ENCODE results near the gene GATAD2A.

The GATAD2A gene

DNA sequence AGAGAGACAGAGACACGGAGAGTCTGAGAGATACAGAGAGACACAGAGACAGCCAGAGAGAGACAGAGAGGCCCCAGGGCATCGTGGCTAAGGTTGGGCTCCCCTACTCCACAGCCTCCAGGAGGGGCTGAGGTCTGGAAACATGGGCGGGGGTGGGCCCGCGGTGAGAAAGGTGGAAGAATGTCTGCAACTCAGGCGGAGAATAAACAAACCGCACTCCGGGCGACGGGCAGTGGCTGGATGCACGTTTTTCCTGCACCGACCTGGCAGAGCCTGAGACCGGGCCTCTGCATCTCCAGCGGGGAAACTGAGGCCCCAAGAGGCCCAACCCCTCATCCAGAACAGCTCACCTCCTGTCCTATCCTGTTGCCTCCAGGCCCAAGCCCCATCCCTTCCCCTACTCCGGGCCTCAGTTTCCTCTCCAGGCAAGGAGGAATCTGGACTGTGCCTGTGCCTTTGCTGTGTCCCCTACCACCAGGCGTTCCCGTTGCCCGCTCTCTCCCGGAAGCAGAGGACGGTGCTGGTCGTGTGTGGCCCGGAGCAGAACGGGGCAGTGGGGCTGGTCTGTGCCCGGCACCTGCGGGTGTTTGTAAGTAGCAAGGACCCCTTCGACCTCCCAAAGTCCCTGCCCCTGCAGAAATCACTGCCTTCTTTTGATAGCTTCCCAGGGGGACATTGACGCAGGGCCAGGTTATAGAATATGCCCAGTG is 129.2 kb downstream of the GATAD2A start:
- no peak for DNase-seq

DNA sequence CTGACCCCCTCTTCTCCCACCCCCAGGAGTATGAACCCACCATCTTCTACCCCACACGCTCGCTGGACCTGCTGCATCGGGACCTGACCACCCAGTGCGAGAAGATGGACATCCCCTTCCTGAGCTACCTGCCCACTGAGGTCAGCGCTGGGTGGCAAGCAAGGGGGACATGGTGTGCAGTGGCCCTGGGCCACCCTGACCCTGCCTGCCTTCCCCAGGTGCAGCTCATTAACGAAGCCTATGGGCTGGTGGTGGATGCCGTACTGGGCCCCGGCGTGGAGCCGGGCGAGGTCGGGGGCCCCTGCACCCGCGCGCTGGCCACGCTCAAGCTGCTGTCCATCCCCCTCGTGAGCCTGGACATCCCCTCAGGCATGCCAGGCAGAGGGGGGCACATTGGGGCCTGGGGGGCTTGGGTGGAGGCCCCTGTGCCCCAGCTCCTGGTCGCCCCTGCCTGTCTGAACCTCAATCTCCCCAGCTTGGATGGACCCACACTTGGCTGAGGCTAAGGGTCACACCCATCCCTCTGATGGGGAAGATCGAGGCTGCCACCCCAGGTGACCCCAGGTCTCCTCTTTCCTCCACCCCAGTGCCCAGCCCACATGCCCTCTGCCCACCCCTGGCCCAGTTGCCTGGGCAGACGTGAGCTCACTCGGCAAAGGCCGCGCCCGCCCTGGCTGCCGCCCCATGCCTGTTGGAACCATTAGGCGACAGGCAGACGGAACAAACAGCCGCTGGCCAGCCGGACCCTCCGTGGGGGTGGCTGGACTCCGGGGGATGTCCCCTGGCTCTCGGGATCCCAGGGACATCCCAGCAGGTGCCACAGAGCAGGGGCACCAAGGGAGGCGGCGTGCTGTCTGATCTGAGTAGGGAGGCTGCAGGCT is 130.1 kb downstream of the GATAD2A start:
- no peak for DNase-seq

DNA sequence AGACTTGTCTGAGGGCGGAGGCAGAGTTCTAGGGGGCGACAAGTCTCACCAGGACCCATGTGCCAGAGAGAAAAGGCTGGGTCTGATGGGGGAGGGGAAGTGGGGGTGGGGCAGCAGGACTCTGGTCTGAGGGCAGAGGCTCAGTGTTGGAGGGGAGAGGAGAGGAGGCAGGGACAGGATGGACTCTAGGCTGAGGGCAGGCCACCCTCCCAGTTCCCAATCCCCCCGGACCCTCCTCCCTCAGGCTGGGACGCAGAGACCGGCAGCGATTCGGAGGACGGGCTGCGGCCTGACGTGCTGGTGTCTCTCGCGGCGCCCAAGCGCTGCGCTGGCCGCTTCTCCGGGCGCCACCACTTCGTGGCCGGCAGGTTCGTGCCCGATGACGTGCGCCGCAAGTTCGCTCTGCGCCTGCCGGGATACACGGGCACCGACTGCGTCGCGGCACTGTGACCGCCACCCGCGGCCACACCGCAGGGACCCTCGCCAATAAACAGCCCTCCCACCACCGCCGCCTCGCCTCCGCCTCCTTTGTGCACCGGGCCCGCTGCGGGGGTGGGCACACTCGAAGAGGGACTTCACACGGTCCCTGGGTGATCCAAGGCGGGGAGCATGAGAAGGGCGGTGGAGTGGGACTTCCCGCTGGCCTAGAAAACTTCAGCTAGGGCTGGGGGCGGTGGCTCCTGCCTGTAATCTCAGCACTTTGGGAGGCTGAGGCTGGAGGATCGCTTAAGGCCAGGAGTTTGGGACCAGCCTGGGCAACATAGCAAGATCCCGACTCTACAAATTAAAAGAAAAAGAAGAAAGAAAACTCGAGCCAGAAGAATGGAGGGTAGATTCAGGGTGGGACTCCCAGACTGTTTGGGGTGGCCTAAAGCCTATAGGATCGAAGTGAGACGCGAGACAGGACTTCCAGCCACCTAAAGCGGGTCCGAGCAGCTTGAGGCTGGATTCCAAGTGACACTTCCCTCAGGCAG is 131.9 kb downstream of the GATAD2A start:
- no peak for DNase-seq

- no peak for DNase-seq
Measured at GRCh38 chr19:19538061-19538784, 132.7 kb downstream of the GATAD2A start, which contains the start of gene CILP2. Gene CILP2, plus strand, starts transcription at chr19:19538265. Its CDS starts 85 bp downstream, at chr19:19538350.

- DNase-seq = no peak
Measured at GRCh38 chr19:19538785-19539166, 133.3 kb downstream of the GATAD2A start.

DNA sequence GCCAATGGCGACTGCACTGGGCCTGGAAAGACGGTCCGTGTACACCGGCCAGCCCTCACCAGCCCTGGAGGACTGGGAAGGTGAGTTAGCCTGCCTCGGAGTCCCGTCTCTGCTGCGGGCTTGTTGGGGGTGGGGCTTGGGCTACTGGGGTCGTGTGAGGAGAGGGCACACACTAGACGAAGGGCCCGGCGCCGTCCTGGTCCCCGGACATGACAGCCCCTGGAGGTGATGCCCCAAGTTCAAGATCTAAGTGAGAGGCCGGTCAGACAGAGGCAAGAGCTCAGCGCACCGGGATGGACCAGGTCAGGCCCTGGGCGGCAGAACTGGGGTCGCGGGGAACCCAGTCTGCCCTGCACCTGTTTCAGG is 134.2 kb downstream of the GATAD2A start:
- no peak for DNase-seq

GRCh38 chr19:19540064-19540714 is 134.7 kb downstream of the GATAD2A start:
- no peak for DNase-seq

DNA sequence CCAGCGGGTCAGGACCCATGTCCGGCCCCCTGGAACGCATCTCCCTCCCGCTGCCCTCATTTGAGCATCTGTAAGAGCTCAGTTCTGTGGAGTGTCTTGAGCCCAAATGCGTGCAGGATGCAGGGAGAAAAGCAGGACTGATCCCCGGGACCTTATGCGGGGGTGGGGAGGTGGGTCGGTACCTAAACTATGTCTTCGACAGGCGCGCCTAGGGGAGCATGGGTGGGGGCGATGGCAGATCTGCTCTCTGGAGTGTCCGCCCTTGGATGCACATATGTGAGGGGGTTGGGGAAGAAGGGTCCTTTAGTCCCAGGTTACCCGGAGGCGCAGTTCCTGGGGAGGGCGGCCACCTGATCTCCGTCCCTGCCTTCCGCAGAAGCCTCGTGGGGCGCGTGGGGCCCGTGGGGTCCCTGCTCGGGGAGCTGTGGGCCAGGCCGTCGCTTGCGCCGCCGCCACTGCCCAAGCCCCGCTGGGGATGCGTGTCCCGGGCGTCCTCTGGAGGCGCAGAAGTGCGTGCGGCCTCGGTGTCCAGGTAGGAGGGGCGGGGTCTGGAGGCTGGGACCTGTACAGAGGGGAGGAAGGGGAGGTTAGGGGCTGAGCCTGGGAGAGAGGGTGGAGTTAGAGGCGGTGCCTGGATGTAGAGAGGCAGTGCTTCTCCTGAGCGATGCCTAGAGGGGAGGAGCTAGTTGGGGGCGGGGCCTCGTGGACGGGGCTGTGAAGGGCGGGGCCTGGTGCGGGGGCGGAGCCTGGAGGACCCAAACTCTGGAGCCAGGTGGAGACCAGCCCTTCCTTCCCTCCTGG is 135.4 kb downstream of the GATAD2A start:
- DNase-seq = no peak

DNA sequence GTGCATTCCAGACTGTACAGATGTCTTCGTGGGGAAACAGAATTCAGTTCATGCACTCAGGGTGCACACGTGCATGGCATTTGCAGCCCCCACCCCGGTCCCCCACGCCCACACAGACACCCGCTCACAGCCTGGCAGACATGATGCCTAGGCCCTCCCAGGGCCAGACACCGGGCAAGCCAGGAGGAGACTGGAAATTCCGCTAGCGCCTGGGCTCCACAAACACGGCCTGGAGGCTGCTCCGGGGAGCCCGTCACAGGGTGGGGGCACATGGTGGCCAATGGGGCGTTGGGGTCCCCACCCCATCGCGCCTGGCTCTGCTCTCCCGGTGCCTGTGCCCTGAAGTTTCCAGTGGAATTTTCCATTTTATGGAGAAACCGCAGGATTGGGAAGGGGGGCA is 136.1 kb downstream of the GATAD2A start:
- DNase-seq = no peak

DNA sequence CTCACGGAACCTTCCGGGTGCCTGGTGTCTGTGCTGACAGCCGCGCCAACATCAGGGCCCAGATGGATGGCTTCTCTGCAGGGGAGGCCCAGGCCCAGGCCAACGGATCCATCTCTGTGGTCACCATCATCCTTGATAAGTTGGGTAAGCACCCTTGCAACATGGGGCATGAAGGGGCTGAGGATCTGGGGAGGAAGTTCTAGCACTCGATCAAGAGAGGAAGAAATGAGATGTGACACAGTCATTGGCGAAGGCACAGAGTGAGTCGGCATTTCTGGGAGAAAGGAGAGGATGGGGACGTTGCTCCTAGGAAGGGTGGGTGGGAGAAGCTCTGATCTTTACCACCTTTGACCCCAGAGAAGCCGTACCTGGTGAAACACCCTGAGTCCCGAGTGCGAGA is 137.0 kb downstream of the GATAD2A start:
- DNase-seq = no peak

GRCh38 chr19:19543101-19543500 is 137.6 kb downstream of the GATAD2A start:
- no peak for DNase-seq

DNA sequence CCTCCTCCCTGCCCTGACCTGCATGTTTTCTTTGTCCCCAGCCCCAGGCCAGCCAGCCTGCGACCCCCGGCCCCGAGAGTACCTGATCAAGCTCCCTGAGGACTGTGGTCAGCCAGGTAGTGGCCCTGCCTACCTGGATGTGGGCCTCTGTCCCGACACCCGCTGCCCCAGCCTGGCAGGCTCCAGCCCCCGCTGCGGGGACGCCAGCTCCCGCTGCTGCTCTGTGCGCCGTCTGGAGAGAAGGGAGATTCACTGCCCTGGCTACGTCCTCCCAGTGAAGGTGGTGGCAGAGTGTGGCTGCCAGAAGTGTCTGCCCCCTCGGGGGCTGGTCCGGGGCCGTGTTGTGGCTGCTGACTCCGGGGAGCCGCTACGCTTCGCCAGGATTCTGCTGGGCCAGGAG is 138.2 kb downstream of the GATAD2A start:
- no peak for DNase-seq

DNA sequence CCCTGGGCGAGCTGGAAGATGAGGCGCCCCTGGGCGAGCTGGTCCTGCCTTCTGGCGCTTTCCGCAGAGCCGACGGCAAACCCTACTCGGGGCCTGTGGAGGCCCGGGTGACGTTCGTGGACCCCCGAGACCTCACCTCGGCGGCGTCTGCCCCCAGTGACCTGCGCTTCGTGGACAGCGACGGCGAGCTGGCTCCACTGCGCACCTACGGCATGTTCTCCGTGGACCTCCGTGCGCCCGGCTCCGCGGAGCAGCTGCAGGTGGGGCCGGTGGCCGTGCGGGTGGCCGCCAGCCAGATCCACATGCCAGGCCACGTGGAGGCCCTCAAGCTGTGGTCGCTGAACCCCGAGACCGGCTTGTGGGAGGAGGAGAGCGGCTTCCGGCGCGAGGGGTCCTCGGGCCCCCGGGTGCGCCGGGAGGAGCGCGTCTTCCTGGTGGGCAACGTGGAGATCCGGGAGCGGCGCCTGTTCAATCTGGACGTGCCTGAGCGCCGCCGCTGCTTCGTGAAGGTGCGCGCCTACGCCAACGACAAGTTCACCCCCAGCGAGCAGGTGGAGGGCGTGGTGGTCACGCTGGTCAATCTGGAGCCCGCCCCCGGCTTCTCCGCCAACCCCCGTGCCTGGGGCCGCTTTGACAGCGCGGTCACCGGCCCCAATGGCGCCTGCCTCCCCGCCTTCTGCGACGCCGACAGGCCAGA is 138.9 kb downstream of the GATAD2A start:
- DNase-seq = no peak

DNA sequence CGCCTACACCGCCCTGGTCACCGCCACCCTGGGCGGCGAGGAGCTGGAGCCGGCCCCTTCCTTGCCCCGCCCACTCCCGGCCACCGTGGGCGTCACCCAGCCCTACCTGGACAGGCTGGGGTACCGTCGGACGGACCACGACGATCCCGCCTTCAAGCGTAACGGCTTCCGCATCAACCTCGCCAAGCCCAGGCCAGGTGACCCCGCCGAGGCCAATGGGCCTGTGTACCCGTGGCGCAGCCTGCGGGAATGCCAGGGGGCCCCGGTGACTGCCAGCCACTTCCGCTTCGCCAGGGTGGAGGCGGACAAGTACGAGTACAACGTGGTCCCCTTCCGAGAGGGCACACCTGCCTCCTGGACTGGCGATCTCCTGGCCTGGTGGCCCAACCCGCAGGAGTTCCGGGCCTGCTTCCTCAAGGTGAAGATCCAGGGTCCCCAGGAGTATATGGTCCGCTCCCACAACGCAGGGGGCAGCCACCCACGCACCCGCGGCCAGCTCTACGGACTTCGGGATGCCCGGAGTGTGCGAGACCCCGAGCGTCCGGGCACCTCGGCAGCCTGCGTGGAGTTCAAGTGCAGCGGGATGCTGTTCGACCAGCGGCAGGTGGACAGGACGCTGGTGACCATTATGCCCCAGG is 139.6 kb downstream of the GATAD2A start:
- DNase-seq = no peak

DNA sequence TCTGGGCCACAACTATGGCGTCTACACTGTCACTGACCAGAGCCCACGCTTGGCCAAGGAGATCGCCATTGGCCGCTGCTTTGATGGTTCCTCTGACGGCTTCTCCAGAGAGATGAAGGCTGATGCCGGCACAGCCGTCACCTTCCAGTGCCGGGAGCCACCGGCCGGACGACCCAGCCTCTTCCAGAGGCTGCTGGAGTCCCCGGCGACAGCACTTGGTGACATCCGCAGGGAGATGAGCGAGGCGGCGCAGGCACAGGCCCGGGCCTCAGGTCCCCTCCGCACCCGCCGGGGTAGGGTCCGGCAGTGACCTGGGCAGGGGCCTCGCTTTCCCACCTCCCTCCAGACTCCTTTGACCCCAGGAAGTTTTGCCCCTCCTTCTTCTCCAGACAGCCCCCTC is 140.2 kb downstream of the GATAD2A start:
- DNase-seq = no peak

DNA sequence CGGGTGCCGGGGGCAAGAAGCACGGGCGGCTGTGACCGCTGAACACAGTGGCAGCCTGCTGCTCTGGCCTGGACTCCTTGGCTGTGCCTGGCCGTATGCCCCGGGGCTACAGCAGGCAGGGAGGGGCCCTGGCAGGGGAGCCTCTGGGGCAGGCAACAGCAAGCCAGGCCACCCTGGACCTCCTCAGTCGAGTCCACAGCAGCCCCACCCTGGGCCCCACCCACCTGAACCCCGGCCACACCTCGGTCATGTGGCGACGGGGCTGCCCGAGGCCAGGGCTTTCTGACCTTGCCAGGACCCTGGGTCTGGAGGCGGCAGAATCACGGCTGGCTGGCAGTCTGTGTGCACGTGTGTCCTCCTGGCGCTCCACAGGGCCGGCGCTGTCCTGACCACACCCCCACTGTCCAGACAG is 141.3 kb downstream of the GATAD2A start:
- DNase-seq = no peak

DNA sequence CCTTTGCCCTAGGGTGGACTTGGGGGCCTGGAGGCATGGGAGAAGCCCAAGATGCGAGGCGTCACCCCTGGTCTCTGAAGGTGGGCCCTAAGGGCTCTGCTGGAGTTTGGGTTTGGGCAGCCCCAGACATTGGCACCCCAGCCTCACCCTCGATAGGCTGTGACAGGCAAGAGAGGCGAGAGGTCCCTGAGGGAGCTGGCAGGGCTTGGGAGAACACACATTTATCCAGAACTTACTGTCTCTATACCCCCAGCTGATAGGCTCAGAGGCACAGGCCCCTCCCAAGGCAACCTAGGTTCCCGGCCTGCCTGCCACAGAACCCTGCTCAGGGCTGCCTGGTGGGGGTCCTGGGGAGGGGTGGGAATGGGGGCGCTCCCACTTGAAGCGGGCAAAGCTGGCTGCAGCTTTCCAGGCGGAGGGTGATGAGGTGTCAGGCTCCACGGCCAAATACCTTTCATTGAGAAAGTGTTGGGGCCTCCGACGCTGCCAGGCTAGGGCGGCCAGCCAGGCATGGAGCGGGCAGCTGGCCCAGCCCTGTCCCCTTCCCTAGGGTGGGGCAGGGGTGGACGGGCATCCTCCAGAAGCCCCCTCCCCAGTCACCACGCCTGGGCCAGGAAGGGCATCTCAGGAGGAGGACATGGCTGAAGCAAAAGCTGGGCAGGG is 142.3 kb downstream of the GATAD2A start:
- DNase-seq = no peak

DNA sequence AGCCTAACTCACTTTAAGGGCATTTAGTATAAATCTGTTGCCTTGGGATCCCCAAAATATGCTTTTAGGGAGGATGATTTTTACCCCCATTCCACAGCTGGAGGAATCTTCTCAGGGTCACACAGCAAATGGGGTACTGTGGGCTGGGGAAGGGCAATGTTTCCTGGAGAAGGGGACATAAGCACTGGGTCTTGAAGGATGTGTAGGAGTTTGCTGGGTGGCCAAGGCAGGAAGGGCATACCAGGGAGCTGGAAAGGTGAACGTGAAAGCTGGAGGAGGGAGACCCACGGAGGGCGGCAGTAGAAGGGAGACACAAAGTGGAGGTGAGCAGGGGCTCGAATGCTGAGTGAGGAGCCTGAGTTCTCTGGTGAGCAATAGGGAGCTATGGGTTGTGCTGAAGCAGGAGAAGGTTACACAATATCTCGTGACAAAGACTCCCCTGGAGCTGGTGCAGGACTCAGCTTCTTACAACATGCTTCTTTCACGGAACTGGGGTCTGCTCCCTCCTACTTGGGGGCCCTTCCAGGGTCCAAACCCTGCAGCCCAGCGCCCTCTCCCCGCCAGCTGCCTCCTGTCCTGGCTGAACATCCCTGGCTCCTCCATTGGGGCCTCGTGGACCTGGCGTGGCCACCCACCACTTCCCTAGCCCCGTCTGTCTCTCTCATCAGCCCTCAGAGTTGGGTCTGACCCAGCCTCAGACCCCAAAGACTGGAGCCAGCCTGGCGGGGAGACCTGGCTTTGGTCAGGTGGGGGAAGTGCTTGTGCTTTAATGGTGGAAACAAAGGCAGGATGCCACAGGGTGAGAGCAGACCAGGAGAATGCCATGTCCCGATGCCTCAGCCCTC is 143.7 kb downstream of the GATAD2A start:
- no peak for DNase-seq
